PC-3 (cell line): Measurements from ENCODE around the gene ZBTB46.

Experiments
- CTCF ChIP-seq: fragments of 300-600 bp; sonication (generic); conservative IDR thresholded peaks from 2 replicates; pipeline ENCODE4 v1.5.1; 2017; ENCODE audit warnings: antibody characterized with exemption, low read depth, mild to moderate bottlenecking, low read length
- EZH2 ChIP-seq: fragments of 300-600 bp; sonication (generic); IDR thresholded peaks from one replicate; pipeline ENCODE4 v1.6.1; 2017; ENCODE audit warnings: antibody characterized with exemption, mild to moderate bottlenecking, low read length; ENCODE audit not compliant: unreplicated experiment
- EZH2phosphoT487 ChIP-seq: fragments of 300-600 bp; sonication (generic); IDR thresholded peaks from 2 replicates; pipeline ENCODE4 v1.6.1; 2018; ENCODE audit warnings: mild to moderate bottlenecking, antibody characterized with exemption, low read length, borderline replicate concordance

GRCh38 chr20:63790572-63791168, 40.4 kb downstream of the ZBTB46 start:
- TF ChIP-seq EZH2phosphoT487 (no peak), CTCF (no peak), EZH2 (no peak)
